CD14-positive monocyte (primary cell): ENCODE data around the gene MUC13. TPM values are rescaled to one million over a fixed set of nuclear protein-coding genes. Genes with fewer than 3 reads are reported as not detected.

Experiments
- DNase-seq, 3 donors: peaks; one replicate each; pipeline ENCODE4 v3.0.0-alpha.2; 2011 to 2022
- H2AFZ ChIP-seq: 2 replicates; pipeline ENCODE4 v1.6.0; 2012; ENCODE audit warnings: mild to moderate bottlenecking, low read depth, low read length, inconsistent platforms; ENCODE audit not compliant: insufficient read depth, poor library complexity, severe bottlenecking
- H3K27ac ChIP-seq, 2 donors: 1 replicate in 1 of 2; 2 replicates in 1 of 2; pipeline ENCODE4 v1.5.1; 2012 to 2013; ENCODE audit warnings: low read length in 2 of 2, control low read depth in 1 of 2, inconsistent platforms in 1 of 2, low read depth in 1 of 2, mild to moderate bottlenecking in 1 of 2
- H3K27me3 ChIP-seq, 2 donors: one replicate each; pipeline versions ENCODE4 v1.6.0 to v1.6.1; 2011 to 2013; ENCODE audit warnings: low read length in 2 of 2; ENCODE audit not compliant: control insufficient read depth in 2 of 2, insufficient read depth in 2 of 2
- H3K36me3 ChIP-seq, 2 donors: replicated peaks in 1 of 2; 1 replicate in 1 of 2; 2 replicates in 1 of 2; pipeline versions ENCODE4 v1.5.1 to v1.6.1; 2012 to 2013; ENCODE audit warnings: low read length in 2 of 2, control low read depth in 1 of 2, inconsistent platforms in 1 of 2, mild to moderate bottlenecking in 1 of 2; ENCODE audit not compliant: insufficient read depth in 2 of 2, control insufficient read depth in 1 of 2
- H3K4me1 ChIP-seq, 2 donors: 1 replicate in 1 of 2; 2 replicates in 1 of 2; pipeline versions ENCODE4 v1.5.1 to v1.6.1; 2012 to 2013; ENCODE audit warnings: low read length in 2 of 2, control low read depth in 1 of 2, inconsistent platforms in 1 of 2, mild to moderate bottlenecking in 1 of 2, moderate library complexity in 1 of 2; ENCODE audit not compliant: insufficient read depth in 2 of 2, control insufficient read depth in 1 of 2
- H3K4me2 ChIP-seq: replicated peaks from 2 replicates; pipeline ENCODE3; 2012; ENCODE audit warnings: low read length, moderate library complexity, mild to moderate bottlenecking; ENCODE audit not compliant: poor library complexity, severe bottlenecking; ENCODE audit errors: extremely low read depth
- H3K4me3 ChIP-seq, 3 experiments: fragments of 200-600 bp in 1 of 3; sonication (generic) in 1 of 3; replicated peaks in 1 of 3; 1 replicate in 2 of 3; 2 replicates in 1 of 3; pipeline ENCODE4 v1.5.1; 2011 to 2013; ENCODE audit warnings: low read length in 3 of 3, mild to moderate bottlenecking in 3 of 3, control low read depth in 2 of 3, low read depth in 2 of 3, inconsistent platforms in 1 of 3, moderate library complexity in 1 of 3
- H3K79me2 ChIP-seq: 2 replicates; pipeline ENCODE4 v1.6.0; 2012; ENCODE audit warnings: mild to moderate bottlenecking, control low read depth, inconsistent platforms, low read length, moderate library complexity; ENCODE audit not compliant: insufficient read depth
- H3K9ac ChIP-seq: 2 replicates; pipeline ENCODE4 v1.6.0; 2017; ENCODE audit warnings: low read length, mild to moderate bottlenecking; ENCODE audit not compliant: insufficient read depth, poor library complexity, severe bottlenecking
- H3K9me3 ChIP-seq, 2 donors: replicated peaks in 1 of 2; 1 replicate in 1 of 2; 2 replicates in 1 of 2; pipeline versions ENCODE4 v1.5.1 to v1.6.1; 2012 to 2013; ENCODE audit warnings: low read length in 2 of 2, control low read depth in 1 of 2; ENCODE audit not compliant: control insufficient read depth in 1 of 2, insufficient read depth in 1 of 2
- H4K20me1 ChIP-seq: 2 replicates; pipeline ENCODE4 v1.6.0; 2012; ENCODE audit warnings: mild to moderate bottlenecking, low read length, control low read depth, moderate library complexity; ENCODE audit not compliant: insufficient read depth
- H3K27ac Mint-ChIP-seq, 7 donors: one replicate each; pipeline ENCODE4 v1.8.0; 2020; ENCODE audit warnings: mild to moderate bottlenecking in 7 of 7, mixed read lengths in 7 of 7, moderate library complexity in 6 of 7, inconsistent platforms in 2 of 7
- H3K27me3 Mint-ChIP-seq, 3 donors: one replicate each; pipeline ENCODE4 v1.8.0; 2021 to 2022; ENCODE audit warnings: low read depth in 3 of 3, mild to moderate bottlenecking in 3 of 3, mixed read lengths in 3 of 3, moderate library complexity in 3 of 3, inconsistent platforms in 1 of 3
- H3K36me3 Mint-ChIP-seq, 2 donors: one replicate each; pipeline ENCODE4 v1.8.0; 2020; ENCODE audit warnings: mixed read lengths in 2 of 2, inconsistent platforms in 1 of 2, mild to moderate bottlenecking in 1 of 2
- H3K4me1 Mint-ChIP-seq: one replicate; pipeline ENCODE4 v1.8.0; 2020; ENCODE audit warnings: mild to moderate bottlenecking, mixed read lengths
- H3K4me3 Mint-ChIP-seq, 2 donors: one replicate each; pipeline ENCODE4 v1.8.0; 2020; ENCODE audit warnings: mild to moderate bottlenecking in 2 of 2, mixed read lengths in 2 of 2, moderate library complexity in 1 of 2
- H3K9me3 Mint-ChIP-seq, 7 donors: one replicate each; pipeline ENCODE4 v1.8.0; 2020 to 2022; ENCODE audit warnings: mixed read lengths in 7 of 7, mild to moderate bottlenecking in 6 of 7, moderate library complexity in 6 of 7, inconsistent platforms in 2 of 7
- CTCF ChIP-seq: fragments of 200-600 bp; IDR thresholded peaks from one replicate; pipeline ENCODE4 v1.8.0; 2022; ENCODE audit warnings: antibody characterized with exemption, mild to moderate bottlenecking
- WGBS: methylation state at CpG from one replicate; pipeline ENCODE4 v1.1.5; 2013; ENCODE audit warnings: missing lambda C conversion rate; ENCODE audit not compliant: insufficient coverage; 5-methylcytosine and 5-hydroxymethylcytosine counted together
- intact Hi-C, 2 donors: fragments of 100-400 bp; cut with micrococcal nuclease; formaldehyde crosslinking; loops; one replicate each; pipeline versions ENCODE4 v1.15.0 to v1.15.1; 2023
- polyA plus RNA-seq, 3 donors: library from polyadenylated mRNA; depleted of rRNA in 1 of 3; unstranded in 2 of 3; stranded (reverse) in 1 of 3; fragments of 300-500 nt in 2 of 3; fragments of >200 nt in 1 of 3; fragmentation: Illumina TruSeq in 2 of 3; gene quantifications; 1 replicate in 2 of 3; 2 replicates in 1 of 3; pipeline ENCODE4 v1.2.3, GENCODE V29; 2012 to 2021

MUC13 gene
- polyA plus RNA-seq, 3 donors, result not detected

- Histone ChIP-seq H4K20me1 (no peaks in the 10 kb centered on the region), H3K4me3 (no peak overlapping the region), H3K9me3 (no peaks in the 10 kb centered on the region), H3K9ac (no peak overlapping the region), H3K36me3 (no peaks in the 10 kb centered on the region), H3K27me3 (peaks cover 16 to 24% of the 10 kb centered on the region in 2 donors), H3K79me2 (no peaks in the 10 kb centered on the region), H3K4me2 (no peak overlapping the region), H3K4me1 (peaks cover 25 to 30% of the 10 kb centered on the region in 2 donors), H3K27ac (no peak overlapping the region), H2AFZ (no peak overlapping the region)
- Mint-ChIP-seq H3K4me3 (no peak overlapping the region), H3K27me3 (peaks cover 28 to 37% (median 36%) of the 10 kb centered on the region in 3 donors), H3K36me3 (peaks cover 0 to 4% of the 10 kb centered on the region in 2 donors), H3K27ac (no peak overlapping the region), H3K9me3 (peaks cover 0 to 8% (median 5%) of the 10 kb centered on the region in 7 donors), H3K4me1 (peaks cover 27% of the 10 kb centered on the region)
- WGBS, result 97% methylated on average over 7 of the region's 11 CpGs
- DNase-seq, result no peak
- intact Hi-C loops, result no loop called here
- TF ChIP-seq CTCF, result no peak
These were observed 52.4 kb downstream of the MUC13 start for GRCh38 chr3:124881976-124882697.

- Histone ChIP-seq H3K4me3 (no peak overlapping the region), H3K4me2 (no peak overlapping the region), H3K27me3 (peaks cover 0 to 3% of the 10 kb centered on the region in 2 donors), H4K20me1 (no peaks in the 10 kb centered on the region), H3K27ac (no peak overlapping the region), H3K9me3 (no peaks in the 10 kb centered on the region), H2AFZ (no peak overlapping the region), H3K4me1 (peaks cover 35 to 47% of the 10 kb centered on the region in 2 donors), H3K36me3 (no peaks in the 10 kb centered on the region), H3K79me2 (no peaks in the 10 kb centered on the region), H3K9ac (no peak overlapping the region)
- TF ChIP-seq CTCF, result no peak
- Mint-ChIP-seq H3K4me1 (peaks cover 45% of the 10 kb centered on the region), H3K9me3 (peaks cover 0 to 4% (median 0%) of the 10 kb centered on the region in 7 donors), H3K27me3 (peaks cover 11 to 16% (median 13%) of the 10 kb centered on the region in 3 donors), H3K4me3 (peak overlapping the region in 1 of 2 donors; percentile 77), H3K27ac (peak overlapping the region in 2 of 7 donors; percentile 5 to 18), H3K36me3 (no peaks in the 10 kb centered on the region)
- intact Hi-C loops, result no loop called here
- no peak for DNase-seq
These were observed 55.2 kb downstream of the MUC13 start for GRCh38 chr3:124879337-124879680.
